Vagina (tissue), 2 donors: ENCODE data around the gene PRELID3B. TPM values are rescaled to one million over a fixed set of nuclear protein-coding genes. Genes with fewer than 3 reads are reported as not detected.

Source experiments
- DNase-seq, 2 donors: peaks; one replicate each; pipeline ENCODE4 v3.0.0-alpha.2; 2017; ENCODE audit errors: extremely low spot score in 2 of 2
- H3K27ac ChIP-seq: fragments of 200-600 bp; sonication (generic); one replicate; pipeline ENCODE4 v1.5.1; 2019
- H3K27me3 ChIP-seq: fragments of 200-600 bp; sonication (generic); one replicate; pipeline ENCODE4 v1.5.1; 2019
- H3K36me3 ChIP-seq, 2 donors: fragments of 200-600 bp; sonication (generic); one replicate each; pipeline ENCODE4 v1.5.1; 2017 to 2019
- H3K4me1 ChIP-seq: fragments of 200-600 bp; sonication (generic); one replicate; pipeline ENCODE4 v1.5.1; 2019
- H3K4me3 ChIP-seq, 2 donors: fragments of 200-600 bp; sonication (generic); 1 replicate in 1 of 2; 2 replicates in 1 of 2; pipeline ENCODE4 v1.5.1; 2016 to 2019
- H3K9me3 ChIP-seq: fragments of 200-600 bp; sonication (generic); one replicate; pipeline ENCODE4 v1.5.1; 2019
- POLR2A ChIP-seq, 2 donors: fragments of 450-650 bp; IDR thresholded peaks; one replicate each; pipeline ENCODE4 v1.6.1; 2017; ENCODE audit warnings: antibody characterized with exemption in 2 of 2, mild to moderate bottlenecking in 2 of 2, moderate library complexity in 2 of 2
- POLR2AphosphoS5 ChIP-seq, 2 donors: sonication (generic); formaldehyde crosslinking; IDR thresholded peaks; one replicate each; pipeline ENCODE4 v1.9.0; 2017; ENCODE audit warnings: antibody characterized with exemption in 2 of 2, mild to moderate bottlenecking in 2 of 2, low read depth in 1 of 2; ENCODE audit not compliant: insufficient read depth in 1 of 2
- intact Hi-C: fragments of 100-400 bp; cut with DNase I; formaldehyde crosslinking; loops from one replicate; pipeline ENCODE4 v1.15.1; 2023
- total RNA-seq: library from RNA; depleted of rRNA; stranded (reverse); fragments of >200 nt; gene quantifications from one replicate; pipeline ENCODE4 v1.2.3, GENCODE V29; 2016
- TF ChIP-seq, protein P1 (sequence below), 3 experiments: fragments of 450-650 bp in 2 of 3; fragments of 200-600 bp in 1 of 3; sonication (generic) in 1 of 3; IDR thresholded peaks; one replicate each; pipeline ENCODE4 v1.5.1; 2017 to 2019; ENCODE audit warnings: antibody characterized with exemption in 3 of 3, mild to moderate bottlenecking in 2 of 3, moderate library complexity in 2 of 3

PRELID3B gene
- total RNA-seq, 1 donor from 2014 or later: 73.4 TPM

GRCh38 chr20:59030911-59031563, 11.5 kb downstream of the PRELID3B start:
- DNase-seq: no peak
- H3K27ac ChIP-seq: no peak overlapping the region

DNA sequence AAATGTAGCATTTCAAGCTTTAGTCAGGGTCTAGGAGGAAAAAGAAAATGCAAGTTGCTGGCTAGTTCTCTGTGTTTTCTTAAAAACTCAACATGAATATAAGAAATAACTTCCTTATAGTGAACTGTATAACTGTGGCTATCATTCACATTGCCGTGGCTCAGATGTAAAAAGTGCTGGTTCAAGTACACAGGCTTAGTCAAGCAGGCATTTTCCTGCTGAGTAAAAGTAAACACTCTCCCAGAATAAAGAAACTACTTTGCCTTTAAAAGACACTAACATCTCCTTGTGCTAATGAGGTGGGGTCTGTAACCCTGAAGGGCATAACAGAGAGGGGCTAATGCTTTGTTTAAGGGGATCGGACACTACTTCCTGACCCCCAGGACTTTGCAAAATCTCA, 13.8 kb downstream of the PRELID3B start:
- Histone ChIP-seq H3K27ac (no peak overlapping the region), H3K9me3 (no peaks in the 10 kb centered on the region), H3K36me3 (peaks cover 0 to 49% of the 10 kb centered on the region in 2 donors), H3K4me3 (no peak overlapping the region), H3K4me1 (peaks cover 54% of the 10 kb centered on the region), H3K27me3 (no peaks in the 10 kb centered on the region)
- DNase-seq: no peak
- intact Hi-C loops: no loop called here
- TF ChIP-seq POLR2A (IDR thresholded peaks at IDR 0.05) (no peak), POLR2AphosphoS5 (IDR thresholded peaks at IDR 0.05; ENCODE audit: insufficient read depth in 1 of 2, low read depth in 1 of 2) (no peak)
- TF ChIP-seq, protein P1, sequence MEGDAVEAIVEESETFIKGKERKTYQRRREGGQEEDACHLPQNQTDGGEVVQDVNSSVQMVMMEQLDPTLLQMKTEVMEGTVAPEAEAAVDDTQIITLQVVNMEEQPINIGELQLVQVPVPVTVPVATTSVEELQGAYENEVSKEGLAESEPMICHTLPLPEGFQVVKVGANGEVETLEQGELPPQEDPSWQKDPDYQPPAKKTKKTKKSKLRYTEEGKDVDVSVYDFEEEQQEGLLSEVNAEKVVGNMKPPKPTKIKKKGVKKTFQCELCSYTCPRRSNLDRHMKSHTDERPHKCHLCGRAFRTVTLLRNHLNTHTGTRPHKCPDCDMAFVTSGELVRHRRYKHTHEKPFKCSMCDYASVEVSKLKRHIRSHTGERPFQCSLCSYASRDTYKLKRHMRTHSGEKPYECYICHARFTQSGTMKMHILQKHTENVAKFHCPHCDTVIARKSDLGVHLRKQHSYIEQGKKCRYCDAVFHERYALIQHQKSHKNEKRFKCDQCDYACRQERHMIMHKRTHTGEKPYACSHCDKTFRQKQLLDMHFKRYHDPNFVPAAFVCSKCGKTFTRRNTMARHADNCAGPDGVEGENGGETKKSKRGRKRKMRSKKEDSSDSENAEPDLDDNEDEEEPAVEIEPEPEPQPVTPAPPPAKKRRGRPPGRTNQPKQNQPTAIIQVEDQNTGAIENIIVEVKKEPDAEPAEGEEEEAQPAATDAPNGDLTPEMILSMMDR (IDR thresholded peaks at IDR 0.05): no peak

More at GRCh38 chr20:59030911-59031563, 11.5 kb downstream of the PRELID3B start:
- Histone ChIP-seq H3K9me3 (no peaks in the 10 kb centered on the region), H3K4me3 (peak overlapping the region; percentile 78 to 92), H3K4me1 (peaks cover 54% of the 10 kb centered on the region), H3K27me3 (no peaks in the 10 kb centered on the region), H3K36me3 (peaks cover 0 to 51% of the 10 kb centered on the region in 2 donors)
- TF ChIP-seq POLR2AphosphoS5 (IDR thresholded peaks at IDR 0.05; ENCODE audit: insufficient read depth in 1 of 2, low read depth in 1 of 2) (no peak), POLR2A (IDR thresholded peaks at IDR 0.05) (no peak)
- TF ChIP-seq, protein P1 (IDR thresholded peaks at IDR 0.05): no peak
- intact Hi-C loops: loop anchor here (5.0 kb wide), 1 partner anchor 139 kb away; no protein-coding TSS in a partner anchor

DNA sequence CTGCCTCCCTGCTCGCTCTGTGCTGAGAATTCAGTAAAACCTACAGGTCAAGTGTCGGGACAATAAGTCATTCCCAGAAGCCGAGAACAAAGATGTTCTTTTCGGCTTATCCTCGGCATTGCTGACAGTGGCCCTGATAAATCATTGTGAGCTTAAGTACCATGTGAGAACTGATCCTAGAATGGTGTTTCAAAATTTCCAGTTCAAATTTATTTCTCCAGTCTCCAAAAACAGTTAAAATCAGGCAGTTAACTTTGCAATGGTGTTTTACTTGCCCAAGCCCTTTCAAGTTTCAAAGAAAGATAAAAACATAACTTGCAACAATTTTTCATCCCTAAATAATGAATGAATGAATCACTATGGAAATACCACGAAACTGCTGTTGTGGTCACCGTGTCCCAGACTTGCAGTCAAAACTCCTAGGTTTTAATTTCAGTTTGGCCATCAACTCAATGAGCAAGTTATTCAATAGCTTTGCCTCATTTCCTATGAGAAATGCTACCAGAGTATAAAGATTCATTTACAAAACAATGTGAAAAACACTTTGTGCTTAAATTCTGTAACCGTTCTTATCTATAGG, 14.8 kb downstream of the PRELID3B start:
- Histone ChIP-seq H3K4me3 (no peak overlapping the region), H3K9me3 (no peaks in the 10 kb centered on the region), H3K27ac (no peak overlapping the region), H3K36me3 (peaks cover 0 to 54% of the 10 kb centered on the region in 2 donors), H3K4me1 (peaks cover 51% of the 10 kb centered on the region), H3K27me3 (no peaks in the 10 kb centered on the region)
- intact Hi-C loops: no loop called here
- DNase-seq: no peak
- TF ChIP-seq POLR2A (IDR thresholded peaks at IDR 0.05): no peak
- TF ChIP-seq, protein P1 (IDR thresholded peaks at IDR 0.05): no peak
- no peak for TF ChIP-seq POLR2AphosphoS5 (IDR thresholded peaks at IDR 0.05; ENCODE audit: insufficient read depth in 1 of 2, low read depth in 1 of 2)

- H3K4me3 ChIP-seq: no peak overlapping the region
- intact Hi-C loops: no loop called here
- DNase-seq: no peak
- peaks cover 49% of the 10 kb centered on the region for H3K4me1 ChIP-seq
- H3K36me3 ChIP-seq: peaks cover 0 to 58% of the 10 kb centered on the region in 2 donors
- H3K27ac ChIP-seq: no peak overlapping the region
- TF ChIP-seq POLR2AphosphoS5 (IDR thresholded peaks at IDR 0.05; ENCODE audit: insufficient read depth in 1 of 2, low read depth in 1 of 2) (no peak), POLR2A (IDR thresholded peaks at IDR 0.05) (no peak)
- TF ChIP-seq, protein P1 (IDR thresholded peaks at IDR 0.05): no peak
- no peaks in the 10 kb centered on the region for H3K9me3 ChIP-seq
- H3K27me3 ChIP-seq: no peaks in the 10 kb centered on the region
Measured at GRCh38 chr20:59026904-59027740, 15.5 kb downstream of the PRELID3B start.
